Measurements from ENCODE around the gene MCCD1.

The MCCD1 gene

DNA sequence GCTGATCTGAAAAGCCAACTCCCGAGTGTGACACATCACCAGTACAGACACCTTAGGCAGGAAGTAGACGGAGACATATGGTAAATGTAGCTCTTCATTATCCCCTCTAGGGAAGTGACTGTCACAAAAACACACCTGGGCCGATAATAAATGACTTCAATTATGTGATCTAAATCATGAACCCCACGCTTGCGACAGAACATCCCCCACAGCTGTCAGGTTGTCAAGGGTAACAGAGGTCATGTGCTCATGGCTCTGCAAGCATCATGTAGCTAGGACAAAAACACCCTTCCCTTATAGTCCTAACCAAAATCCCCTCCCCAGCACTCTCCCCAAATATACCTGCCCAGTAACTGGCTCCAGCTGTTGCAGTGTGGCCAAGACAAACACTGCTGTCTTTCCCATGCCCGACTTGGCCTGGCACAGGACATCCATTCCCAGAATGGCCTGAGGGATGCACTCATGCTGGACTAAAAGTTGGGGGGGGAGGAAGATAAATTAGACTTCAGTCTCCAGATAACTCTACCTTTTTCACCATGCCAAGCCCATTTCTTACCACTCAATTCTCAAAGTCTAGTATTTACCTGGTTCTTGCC, 10.1 kb downstream of the MCCD1 start:
- ChIA-PET CTCF (interaction anchor here (0.6 to 13.9 kb wide), 3 partner anchors 45 to 58 kb away, joined by 3 to 431 read pairs (median 40); partner anchors contain the start of genes LST1 and NCR3), POLR2A (interaction anchor here (0.5 to 2.1 kb wide), 5 partner anchors 10 to 291 kb away, joined by 3 to 32 read pairs (median 4); partner anchors contain the start of genes MCCD1 and MICB)
- 0 out of 2 replicates have a peak overlapping the region, but pooled peaks have one; percentile 100 for H3K27ac ChIP-seq (ENCODE audit: extremely low read depth, low read depth, low read length)
- TF ChIP-seq, protein P1, sequence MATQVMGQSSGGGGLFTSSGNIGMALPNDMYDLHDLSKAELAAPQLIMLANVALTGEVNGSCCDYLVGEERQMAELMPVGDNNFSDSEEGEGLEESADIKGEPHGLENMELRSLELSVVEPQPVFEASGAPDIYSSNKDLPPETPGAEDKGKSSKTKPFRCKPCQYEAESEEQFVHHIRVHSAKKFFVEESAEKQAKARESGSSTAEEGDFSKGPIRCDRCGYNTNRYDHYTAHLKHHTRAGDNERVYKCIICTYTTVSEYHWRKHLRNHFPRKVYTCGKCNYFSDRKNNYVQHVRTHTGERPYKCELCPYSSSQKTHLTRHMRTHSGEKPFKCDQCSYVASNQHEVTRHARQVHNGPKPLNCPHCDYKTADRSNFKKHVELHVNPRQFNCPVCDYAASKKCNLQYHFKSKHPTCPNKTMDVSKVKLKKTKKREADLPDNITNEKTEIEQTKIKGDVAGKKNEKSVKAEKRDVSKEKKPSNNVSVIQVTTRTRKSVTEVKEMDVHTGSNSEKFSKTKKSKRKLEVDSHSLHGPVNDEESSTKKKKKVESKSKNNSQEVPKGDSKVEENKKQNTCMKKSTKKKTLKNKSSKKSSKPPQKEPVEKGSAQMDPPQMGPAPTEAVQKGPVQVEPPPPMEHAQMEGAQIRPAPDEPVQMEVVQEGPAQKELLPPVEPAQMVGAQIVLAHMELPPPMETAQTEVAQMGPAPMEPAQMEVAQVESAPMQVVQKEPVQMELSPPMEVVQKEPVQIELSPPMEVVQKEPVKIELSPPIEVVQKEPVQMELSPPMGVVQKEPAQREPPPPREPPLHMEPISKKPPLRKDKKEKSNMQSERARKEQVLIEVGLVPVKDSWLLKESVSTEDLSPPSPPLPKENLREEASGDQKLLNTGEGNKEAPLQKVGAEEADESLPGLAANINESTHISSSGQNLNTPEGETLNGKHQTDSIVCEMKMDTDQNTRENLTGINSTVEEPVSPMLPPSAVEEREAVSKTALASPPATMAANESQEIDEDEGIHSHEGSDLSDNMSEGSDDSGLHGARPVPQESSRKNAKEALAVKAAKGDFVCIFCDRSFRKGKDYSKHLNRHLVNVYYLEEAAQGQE (tag by site-specific recombination; IDR thresholded peaks at IDR 0.05), result 0 out of 2 replicates have a peak, but pooled peaks have one; percentile 15
- TF ChIP-seq ZNF704 (tag by site-specific recombination; IDR thresholded peaks at IDR 0.05), result no peak
- TF ChIP-seq ZNF600 (tag by site-specific recombination; IDR thresholded peaks at IDR 0.05), result 0 out of 2 replicates have a peak, but pooled peaks have one; percentile 22
- peaks cover 64 to 73% of the 10 kb centered on the region in 2 experiments for H3K36me3 ChIP-seq (ENCODE audit: control insufficient read depth in 2 of 2, insufficient read depth in 1 of 2, low read length in 2 of 2)
- peak overlapping the region; percentile 64 for H3K4me3 ChIP-seq (ENCODE audit: low read depth, low read length)
- H3K4me1 ChIP-seq (ENCODE audit: control insufficient read depth, insufficient read depth, low read length), result peaks cover 14% of the 10 kb centered on the region
- H3K9me3 ChIP-seq (ENCODE audit: control insufficient read depth, insufficient read depth, low read depth, low read length), result no peaks in the 10 kb centered on the region

DNA sequence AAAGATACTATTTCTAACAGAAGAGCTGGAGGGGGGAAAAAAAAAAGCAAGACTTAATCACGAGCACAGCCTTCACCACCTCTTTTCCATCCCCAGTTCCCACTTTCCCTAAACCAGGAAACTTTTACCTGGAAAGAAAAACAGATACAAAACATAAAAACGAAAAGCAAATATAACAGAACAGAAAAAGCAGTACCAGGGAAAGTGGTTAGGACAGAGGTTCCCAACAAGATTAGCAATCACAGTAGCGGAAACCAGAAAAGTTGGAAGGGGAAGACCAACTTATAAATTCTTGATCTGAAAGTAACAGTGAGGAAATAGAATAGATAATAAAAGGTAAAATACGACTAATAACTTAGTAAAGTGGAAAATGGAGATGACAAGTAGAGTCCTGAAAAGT, 11.9 kb downstream of the MCCD1 start:
- Histone ChIP-seq H3K4me3 (ENCODE audit: low read depth, low read length) (peak overlapping the region; percentile 64), H3K36me3 (ENCODE audit: control insufficient read depth in 2 of 2, insufficient read depth in 1 of 2, low read length in 2 of 2) (peaks cover 51 to 55% of the 10 kb centered on the region in 2 experiments), H3K4me1 (ENCODE audit: control insufficient read depth, insufficient read depth, low read length) (peaks cover 14% of the 10 kb centered on the region), H3K27ac (ENCODE audit: extremely low read depth, low read depth, low read length) (peak overlapping the region; percentile 100), H3K9me3 (ENCODE audit: control insufficient read depth, insufficient read depth, low read depth, low read length) (no peaks in the 10 kb centered on the region)
- TF ChIP-seq, protein P2, sequence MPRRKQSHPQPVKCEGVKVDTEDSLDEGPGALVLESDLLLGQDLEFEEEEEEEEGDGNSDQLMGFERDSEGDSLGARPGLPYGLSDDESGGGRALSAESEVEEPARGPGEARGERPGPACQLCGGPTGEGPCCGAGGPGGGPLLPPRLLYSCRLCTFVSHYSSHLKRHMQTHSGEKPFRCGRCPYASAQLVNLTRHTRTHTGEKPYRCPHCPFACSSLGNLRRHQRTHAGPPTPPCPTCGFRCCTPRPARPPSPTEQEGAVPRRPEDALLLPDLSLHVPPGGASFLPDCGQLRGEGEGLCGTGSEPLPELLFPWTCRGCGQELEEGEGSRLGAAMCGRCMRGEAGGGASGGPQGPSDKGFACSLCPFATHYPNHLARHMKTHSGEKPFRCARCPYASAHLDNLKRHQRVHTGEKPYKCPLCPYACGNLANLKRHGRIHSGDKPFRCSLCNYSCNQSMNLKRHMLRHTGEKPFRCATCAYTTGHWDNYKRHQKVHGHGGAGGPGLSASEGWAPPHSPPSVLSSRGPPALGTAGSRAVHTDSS (tag by site-specific recombination; IDR thresholded peaks at IDR 0.05), result no peak
- no peak for TF ChIP-seq ZNF785 (tag by site-specific recombination; IDR thresholded peaks at IDR 0.05)
- TF ChIP-seq ZNF423 (tag by site-specific recombination; IDR thresholded peaks at IDR 0.05), result 0 out of 2 replicates have a peak, but pooled peaks have one; percentile 10
- TF ChIP-seq ZNF324 (tag by site-specific recombination; IDR thresholded peaks at IDR 0.05), result no peak
- no peak for TF ChIP-seq ZXDB (tag by site-specific recombination; IDR thresholded peaks at IDR 0.05)
- TF ChIP-seq ZNF623 (tag by site-specific recombination; IDR thresholded peaks at IDR 0.05), result no peak
- TF ChIP-seq ZNF561 (tag by site-specific recombination; IDR thresholded peaks at IDR 0.05; ENCODE audit: borderline replicate concordance), result no peak
- no peak for TF ChIP-seq ELK4 (IDR thresholded peaks at IDR 0.05; ENCODE audit: borderline replicate concordance, low read depth, low read length)
- TF ChIP-seq PRDM1 (tag by site-specific recombination; IDR thresholded peaks at IDR 0.05), result peak; percentile 93
- TF ChIP-seq ZNF416 (tag by site-specific recombination; IDR thresholded peaks at IDR 0.05), result no peak
- CTCF ChIA-PET, result interaction anchor here (4.3 to 13.9 kb wide), 2 partner anchors 47 to 57 kb away, joined by 40 to 431 read pairs; partner anchors contain the start of gene NCR3
- POLR2A ChIA-PET, result interaction anchor here (0.6 to 4.2 kb wide), 29 partner anchors 9 to 418 kb away, joined by 3 to 112 read pairs (median 6); partner anchors contain the start of genes BAG6, C6orf47, GPANK1 and HSPA1B
